Left lobe of liver (tissue), 2 donors: ENCODE results near the gene DNAJC15. TPM values are rescaled to one million over a fixed set of nuclear protein-coding genes. Genes with fewer than 3 reads are reported as not detected.
A peak's percentile ranks its signal among the peaks of the same experiment; 100 is the strongest.

ENCODE experiments used
- ATAC-seq: fragments of 200-7000 bp; cut with Tn5 transposase; one replicate; pipeline ENCODE4 v1.9.1; 2020; ENCODE audit warnings: mild to moderate bottlenecking, moderate library complexity
- DNase-seq: peaks from one replicate; pipeline ENCODE4 v3.0.0-alpha.2; 2020; ENCODE audit warnings: low spot score
- total RNA-seq: library from RNA; stranded (reverse); gene quantifications from one replicate; pipeline ENCODE4 v1.2.1, GENCODE V29; 2021
- donor health status: DM: no; HTN: no; CAD: no; lungs with moderate emphysema.
- donor health status: DM: no; HTN: yes; CAD: no.

DNAJC15 gene
- total RNA-seq, 1 donor from 2014 or later = 9.2 TPM

DNA sequence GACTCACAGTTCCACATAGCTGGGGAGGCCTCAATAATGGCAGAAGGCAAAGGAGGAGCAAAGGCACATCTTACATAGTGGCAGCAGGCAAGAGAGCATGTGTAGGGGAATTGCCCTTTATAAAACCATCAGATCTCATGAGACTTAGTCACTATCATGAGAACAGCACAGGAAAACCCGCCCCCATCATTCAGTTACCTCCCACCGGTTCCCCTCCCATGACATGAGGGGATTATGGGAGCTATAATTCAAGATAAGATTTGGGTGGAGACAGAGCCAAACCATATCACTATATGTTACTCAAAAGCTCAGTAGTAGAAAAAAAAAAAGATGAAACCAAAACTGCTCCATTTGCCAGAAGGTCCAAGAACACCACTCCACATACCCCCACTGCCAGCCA lies 58.5 kb downstream of the DNAJC15 start:
- DNase-seq = no peak
- ATAC-seq = no peak

DNA sequence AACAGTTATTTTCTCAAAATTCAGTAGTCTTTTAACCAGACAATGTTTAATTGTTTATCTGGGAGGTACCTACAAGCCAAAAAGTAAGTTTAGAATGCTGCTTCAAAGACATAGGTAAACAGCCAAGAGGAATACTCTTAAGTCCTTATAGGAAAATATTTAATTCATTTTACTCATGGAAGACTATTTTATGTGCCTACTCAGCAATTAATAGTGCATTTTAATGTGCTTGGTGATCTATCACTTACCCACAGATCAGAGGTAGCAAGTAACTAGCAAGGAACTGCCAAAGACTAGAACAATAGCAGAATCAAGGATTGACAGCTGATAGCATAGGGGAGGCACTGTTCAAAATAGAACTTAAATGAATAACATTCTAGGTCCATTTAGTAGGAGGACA lies 60.4 kb downstream of the DNAJC15 start:
- ATAC-seq (no peak), DNase-seq (no peak)

- ATAC-seq = peak; percentile 63
- no peak for DNase-seq
Observed at GRCh38 chr13:43085545-43085944, 62.2 kb downstream of the DNAJC15 start.

DNA sequence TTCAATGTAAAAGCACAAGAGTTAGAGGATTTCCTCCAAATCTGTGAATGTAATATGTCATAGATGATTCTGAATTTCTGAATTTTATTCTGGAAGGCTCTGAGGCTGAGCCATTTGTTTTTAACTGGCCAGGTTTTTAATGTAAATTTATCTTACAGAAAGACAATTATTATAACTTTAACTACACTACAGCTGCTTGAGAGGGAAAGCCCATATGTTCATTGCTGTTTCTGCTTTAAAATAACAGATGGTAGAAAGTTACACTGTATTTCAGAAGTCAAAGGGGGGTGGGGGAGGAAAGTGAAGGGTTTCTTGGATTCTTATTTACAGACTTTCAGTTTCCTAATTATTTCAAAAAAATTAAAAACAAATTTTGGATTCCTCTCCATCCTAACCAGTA lies 62.8 kb downstream of the DNAJC15 start:
- no peak for ATAC-seq
- no peak for DNase-seq

DNA sequence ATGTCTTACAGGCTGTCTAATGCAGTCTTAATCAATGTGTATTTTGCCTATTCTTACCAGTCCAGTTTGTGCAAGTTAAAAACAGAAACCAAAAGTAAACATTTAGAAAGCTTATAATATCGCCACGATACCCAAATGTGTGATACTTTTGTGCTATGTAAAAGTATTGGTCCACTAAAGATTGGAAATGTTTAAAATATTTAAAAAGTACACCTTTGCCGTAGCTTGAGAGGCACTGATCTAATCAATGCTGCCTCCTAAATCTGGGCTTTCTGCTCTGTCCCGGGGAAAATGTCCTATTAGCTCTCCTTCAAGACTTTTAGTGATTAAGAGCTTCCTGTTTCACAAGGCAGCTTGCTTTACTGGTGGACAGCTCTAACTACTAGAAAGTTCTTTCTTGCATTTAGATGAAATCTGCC lies 64.7 kb downstream of the DNAJC15 start:
- ATAC-seq (peak; percentile 73), DNase-seq (no peak)

GRCh38 chr13:43089912-43090498 lies 66.6 kb downstream of the DNAJC15 start:
- peak; percentile 65 for ATAC-seq
- no peak for DNase-seq

GRCh38 chr13:43094901-43095300 lies 71.5 kb downstream of the DNAJC15 start:
- no peak for DNase-seq
- no peak for ATAC-seq

GRCh38 chr13:43095771-43096719 lies 72.7 kb downstream of the DNAJC15 start:
- DNase-seq = no peak
- ATAC-seq = peak; percentile 46

GRCh38 chr13:43100667-43101066 lies 77.3 kb downstream of the DNAJC15 start:
- no peak for DNase-seq
- ATAC-seq = no peak

- ATAC-seq (no peak), DNase-seq (no peak)
Observed at GRCh38 chr13:43102304-43102703, 78.9 kb downstream of the DNAJC15 start.

DNA sequence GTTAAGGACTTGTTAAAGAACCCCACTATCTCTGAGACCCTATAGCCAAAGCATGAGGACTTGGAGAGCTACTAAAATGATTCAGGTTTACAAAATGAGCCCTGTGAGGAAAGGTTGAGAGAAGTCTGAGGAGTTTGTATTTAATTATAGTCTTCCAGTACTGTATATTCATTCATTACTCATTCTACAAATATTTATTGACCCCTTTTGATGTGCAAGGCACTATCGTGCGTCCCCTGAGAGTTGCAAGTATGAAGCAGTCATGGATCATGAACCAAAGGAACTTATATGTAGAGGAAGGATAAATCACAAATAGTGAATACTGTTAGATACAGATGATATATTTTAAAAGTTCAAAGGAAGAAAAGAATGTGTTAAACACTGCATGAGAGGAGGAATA lies 84.4 kb downstream of the DNAJC15 start:
- DNase-seq (no peak), ATAC-seq (no peak)

DNA sequence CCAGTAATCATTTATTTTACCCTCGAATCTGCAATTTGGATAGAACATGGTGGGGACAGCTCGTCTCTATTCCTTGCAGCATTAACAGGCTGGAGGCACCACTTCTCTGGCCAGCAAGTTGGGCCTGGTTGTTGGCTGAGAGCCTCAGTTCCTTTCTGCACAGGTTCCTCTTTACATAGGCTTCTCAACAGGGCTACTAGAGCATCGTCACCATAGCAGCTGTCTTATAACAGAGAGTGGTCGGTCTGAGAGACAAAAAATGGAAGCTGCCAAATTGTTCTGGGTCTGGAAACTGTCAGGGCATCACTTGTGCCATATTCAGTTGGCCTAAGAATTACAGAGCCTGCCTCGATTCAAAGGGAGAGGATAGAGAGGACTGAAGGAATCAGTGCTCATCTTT lies 86.7 kb downstream of the DNAJC15 start:
- ATAC-seq (no peak), DNase-seq (no peak)

- DNase-seq = no peak
- no peak for ATAC-seq
Observed at GRCh38 chr13:43110658-43111057, 87.3 kb downstream of the DNAJC15 start.

GRCh38 chr13:43111559-43112400 lies 88.4 kb downstream of the DNAJC15 start:
- DNase-seq (no peak), ATAC-seq (no peak)

GRCh38 chr13:43113603-43114002 lies 90.2 kb downstream of the DNAJC15 start:
- no peak for DNase-seq
- no peak for ATAC-seq

- DNase-seq = no peak
Observed at GRCh38 chr13:43114504-43114903, 91.1 kb downstream of the DNAJC15 start.

GRCh38 chr13:43115141-43115540 lies 91.8 kb downstream of the DNAJC15 start:
- ATAC-seq = no peak
- no peak for DNase-seq

More at GRCh38 chr13:43114504-43114903, 91.1 kb downstream of the DNAJC15 start:
- no peak for ATAC-seq

GRCh38 chr13:43116242-43116641 lies 92.9 kb downstream of the DNAJC15 start:
- DNase-seq (no peak), ATAC-seq (no peak)

GRCh38 chr13:43118521-43118920 lies 95.1 kb downstream of the DNAJC15 start:
- ATAC-seq = no peak
- no peak for DNase-seq

- no peak for ATAC-seq
- no peak for DNase-seq
Observed at GRCh38 chr13:43119206-43119605, 95.8 kb downstream of the DNAJC15 start.

GRCh38 chr13:43122791-43123190 lies 99.4 kb downstream of the DNAJC15 start:
- ATAC-seq = no peak
- no peak for DNase-seq
